ENCODE results near the gene UNC5A. TPM values are rescaled to one million over a fixed set of nuclear protein-coding genes. Genes with fewer than 3 reads are reported as not detected.

UNC5A gene
- total and polyA plus RNA-seq, 10 of the 15 experiments (the other 5 are each of a cell fraction or from before 2014, with no cell fraction given) = not detected

DNA sequence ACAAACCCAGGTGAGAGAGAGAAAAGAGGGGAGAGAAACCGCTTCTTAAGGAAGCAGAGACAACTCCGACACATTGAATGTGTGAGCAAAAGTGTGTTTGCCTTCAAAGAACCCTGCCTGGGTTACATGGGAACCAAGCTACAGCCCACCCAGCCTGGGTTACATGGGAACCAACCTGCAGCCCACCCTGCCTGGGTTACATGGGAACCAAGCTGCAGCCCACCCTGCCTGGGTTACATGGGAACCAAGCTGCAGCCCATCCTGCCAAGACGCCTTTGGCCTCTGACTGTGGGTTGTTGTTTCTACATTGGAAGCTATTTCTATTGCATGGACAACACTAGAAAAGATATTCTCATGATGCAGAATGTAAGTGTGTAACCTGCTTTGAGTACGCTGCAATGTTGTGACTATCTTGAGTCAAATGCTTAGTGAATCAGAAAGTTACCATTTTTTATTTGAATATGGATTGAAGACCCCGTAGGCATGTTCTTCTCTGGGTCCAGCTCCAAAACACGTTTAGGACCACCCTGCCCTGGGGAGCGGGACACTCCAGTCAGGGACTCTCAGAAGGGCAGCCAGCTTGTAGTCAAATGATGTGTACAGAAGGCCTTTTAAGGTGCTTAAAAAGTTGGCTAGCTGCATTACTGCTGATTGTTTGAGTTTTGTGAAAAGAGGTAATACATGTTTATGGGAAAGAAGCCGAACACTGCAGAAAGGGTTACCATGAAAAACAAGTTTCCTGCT lies 39.1 kb upstream of the UNC5A start (continued):
- no peak for TF ChIP-seq TBL1XR1 (IDR thresholded peaks at IDR 0.05; ENCODE audit: low read depth, low read length)
- no peak for TF ChIP-seq ESRRA (IDR thresholded peaks at IDR 0.05; ENCODE audit: low read length)

DNA sequence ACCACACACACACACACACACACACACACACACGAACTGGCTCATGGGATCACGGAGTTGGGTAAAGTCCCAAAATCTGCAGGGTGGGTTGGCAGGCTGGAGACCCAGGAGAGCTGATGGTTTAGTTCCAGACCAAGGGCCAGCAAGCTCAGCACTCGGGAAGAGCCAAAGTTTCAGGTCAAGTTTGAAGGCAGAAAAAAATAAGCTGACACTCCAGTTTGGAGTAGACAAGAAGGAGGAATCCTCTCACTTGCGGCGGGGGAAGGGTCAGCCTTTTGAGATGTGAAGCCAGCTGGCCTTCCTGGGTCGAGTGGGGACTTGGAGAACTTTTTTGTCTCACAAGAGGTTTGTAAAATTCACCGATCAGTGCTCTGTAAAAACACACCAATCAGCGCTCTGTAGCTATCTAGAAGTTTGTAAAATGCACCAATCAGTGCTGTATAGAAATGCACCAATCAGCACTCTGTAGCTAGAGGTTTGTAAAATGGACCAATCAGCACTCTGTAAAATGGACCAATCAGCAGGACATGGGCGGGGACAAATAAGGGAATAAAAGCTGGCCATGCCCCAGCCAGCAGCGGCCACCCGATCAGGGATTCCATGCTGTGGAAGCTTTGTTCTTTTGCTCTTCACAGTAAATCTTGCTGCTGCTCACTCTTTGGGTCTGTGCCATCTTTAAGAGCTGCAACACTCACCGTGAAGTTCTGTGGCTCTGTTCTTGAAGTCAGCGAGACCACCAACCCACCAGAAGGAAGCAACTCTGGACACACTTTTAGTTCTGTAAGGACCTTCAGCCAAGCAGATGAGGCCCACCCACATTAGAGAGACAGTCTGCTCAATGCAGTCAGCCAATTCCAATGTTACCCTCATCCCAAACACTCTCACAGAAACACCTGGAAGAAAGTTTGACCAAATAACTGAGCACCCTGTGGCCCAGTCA lies 37.8 kb upstream of the UNC5A start:
- POLR2A ChIA-PET = no interaction called here
- FAIRE-seq (no peak), ATAC-seq (no peak), DNase-seq (ENCODE audit: low read depth, low spot score) (no peak)
- Histone ChIP-seq H3K27me3 (replicated peaks in 1 of 2; ENCODE audit: control insufficient read depth in 2 of 2, insufficient read depth in 2 of 2, low read length in 1 of 2) (no peaks in the 10 kb centered on the region; a peak in 2 of 4 replicates), H3K27ac (ENCODE audit: control insufficient read depth, insufficient read depth) (no peak overlapping the region), H3K9me3 (replicated peaks; ENCODE audit: control insufficient read depth, insufficient read depth, low read length) (no peaks in the 10 kb centered on the region), H3K4me3 (no peak overlapping the region), H3K4me2 (ENCODE audit: control insufficient read depth, insufficient read depth) (no peak overlapping the region), H3K79me2 (ENCODE audit: control insufficient read depth, insufficient read depth, low read length) (no peaks in the 10 kb centered on the region), H3K4me1 (ENCODE audit: control insufficient read depth, insufficient read depth, low read length) (no peaks in the 10 kb centered on the region), H3K36me3 (ENCODE audit: control insufficient read depth in 2 of 2, insufficient read depth in 2 of 2, low read length in 1 of 2) (no peaks in the 10 kb centered on the region), H3K9ac (ENCODE audit: control insufficient read depth, insufficient read depth, low read length) (no peak overlapping the region), H4K20me1 (ENCODE audit: control insufficient read depth, insufficient read depth) (no peaks in the 10 kb centered on the region; the same call in 1 of the 2 replicates), H2AFZ (ENCODE audit: control insufficient read depth, low read depth, low read length) (no peak overlapping the region)
- no peak for TF ChIP-seq FOS (IDR thresholded peaks at IDR 0.05; ENCODE audit: borderline replicate concordance, extremely low read depth, insufficient read length)
- TF ChIP-seq MEF2A (IDR thresholded peaks at IDR 0.05; ENCODE audit: insufficient read depth, low read depth, low read length) = no peak
- TF ChIP-seq, protein P1, sequence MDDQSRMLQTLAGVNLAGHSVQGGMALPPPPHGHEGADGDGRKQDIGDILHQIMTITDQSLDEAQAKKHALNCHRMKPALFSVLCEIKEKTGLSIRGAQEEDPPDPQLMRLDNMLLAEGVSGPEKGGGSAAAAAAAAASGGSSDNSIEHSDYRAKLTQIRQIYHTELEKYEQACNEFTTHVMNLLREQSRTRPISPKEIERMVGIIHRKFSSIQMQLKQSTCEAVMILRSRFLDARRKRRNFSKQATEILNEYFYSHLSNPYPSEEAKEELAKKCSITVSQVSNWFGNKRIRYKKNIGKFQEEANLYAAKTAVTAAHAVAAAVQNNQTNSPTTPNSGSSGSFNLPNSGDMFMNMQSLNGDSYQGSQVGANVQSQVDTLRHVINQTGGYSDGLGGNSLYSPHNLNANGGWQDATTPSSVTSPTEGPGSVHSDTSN (IDR thresholded peaks at IDR 0.05; ENCODE audit: insufficient replicate concordance, low read depth, low read length) = no peak
- TF ChIP-seq NFYB (IDR thresholded peaks at IDR 0.05; ENCODE audit: insufficient read depth, low read depth, low read length) = 0 out of 2 replicates have a peak, but pooled peaks have one; percentile 18
- TF ChIP-seq ETV6 (conservative IDR thresholded peaks at IDR 0.05 in 1 of 2, IDR thresholded peaks at IDR 0.05 in 1 of 2; ENCODE audit: borderline replicate concordance in 1 of 2, low read depth in 1 of 2) = no peak
- TF ChIP-seq BACH1 (IDR thresholded peaks at IDR 0.05; ENCODE audit: borderline replicate concordance) = no peak
- no peak for TF ChIP-seq CBFB (IDR thresholded peaks at IDR 0.05; ENCODE audit: low read depth)
- no peak for TF ChIP-seq ZNF217 (IDR thresholded peaks at IDR 0.05)
- SMC1A ChIA-PET (ENCODE audit: uncharacterized antibody, unreplicated experiment) = interaction anchor here (0.8 kb wide), 1 partner anchor 339 kb away, joined by 3 read pairs; no protein-coding TSS in a partner anchor
- 39% methylated on average over 13 of the region's 13 CpGs for WGBS (ENCODE audit: insufficient coverage, insufficient replicate concordance, low lambda C conversion rate, missing lambda C conversion rate)
- intact Hi-C loops (cut with micrococcal nuclease; ENCODE audit: unreplicated experiment) (no loop called here), in situ Hi-C loops (cut with MboI) (no loop called here)
- no TSS peak for BruUV-seq (replicated peaks)
- CTCF ChIA-PET = interaction anchor here (0.7 kb wide), 1 partner anchor 112 kb away, joined by 3 read pairs; no protein-coding TSS in a partner anchor
- RAD21 ChIA-PET (ENCODE audit: unreplicated experiment) = interaction anchor here (1.3 kb wide), 1 partner anchor 112 kb away, joined by 5 read pairs; no protein-coding TSS in a partner anchor

Data from GM12878 (cell line).